NOMO-1 treated with DMSO at 0.1 percent for 48 hours (cell line): Measurements from ENCODE around the gene NOL7.

Experiments used
- DNase-seq: peaks from one replicate; lab custom pipeline; 2025; ENCODE audit not compliant: unreplicated experiment; lab: John Stamatoyannopoulos, UW

Gene NOL7

DNA sequence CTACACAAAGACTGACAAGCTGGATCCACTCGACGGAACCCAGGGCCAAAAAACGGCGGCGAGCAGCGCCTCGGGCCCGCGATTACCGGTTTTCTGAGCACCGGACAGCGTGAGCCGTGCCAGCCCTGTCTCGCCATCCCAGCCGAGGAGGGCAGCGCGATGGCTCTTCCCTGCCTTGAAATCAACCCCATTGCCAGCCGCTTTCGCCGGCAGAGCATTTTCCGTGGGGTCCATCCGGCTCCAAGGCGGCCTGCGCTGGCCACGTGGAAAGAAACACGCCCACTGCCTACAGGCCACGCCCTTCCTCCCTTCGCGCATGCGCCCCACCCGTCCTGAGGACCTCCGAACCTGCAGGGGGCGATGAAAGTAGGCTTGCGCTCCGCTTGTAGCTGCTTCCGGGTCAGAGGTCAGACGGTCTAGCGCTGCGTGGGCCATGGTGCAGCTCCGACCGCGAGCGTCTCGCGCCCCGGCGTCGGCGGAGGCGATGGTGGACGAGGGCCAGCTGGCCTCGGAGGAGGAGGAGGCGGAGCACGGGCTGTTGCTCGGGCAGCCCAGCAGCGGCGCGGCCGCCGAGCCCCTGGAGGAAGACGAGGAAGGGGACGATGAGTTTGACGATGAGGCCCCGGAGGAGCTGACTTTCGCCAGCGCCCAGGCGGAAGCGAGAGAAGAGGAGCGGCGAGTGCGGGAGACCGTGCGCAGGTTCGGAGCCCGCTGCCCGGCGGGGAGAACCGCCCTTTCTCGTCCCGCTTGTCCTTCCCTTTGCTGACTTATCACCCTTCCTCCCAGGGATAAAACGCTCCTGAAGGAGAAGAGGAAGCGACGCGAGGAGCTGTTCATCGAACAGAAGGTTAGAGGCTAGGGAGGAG, at the start of gene NOL7:
Gene NOL7, plus strand, starts transcription at position 410 of the 866 bp plus-strand sequence. Its CDS starts 24 bp downstream, at position 434.
- DNase-seq, result peak; percentile 94

DNA sequence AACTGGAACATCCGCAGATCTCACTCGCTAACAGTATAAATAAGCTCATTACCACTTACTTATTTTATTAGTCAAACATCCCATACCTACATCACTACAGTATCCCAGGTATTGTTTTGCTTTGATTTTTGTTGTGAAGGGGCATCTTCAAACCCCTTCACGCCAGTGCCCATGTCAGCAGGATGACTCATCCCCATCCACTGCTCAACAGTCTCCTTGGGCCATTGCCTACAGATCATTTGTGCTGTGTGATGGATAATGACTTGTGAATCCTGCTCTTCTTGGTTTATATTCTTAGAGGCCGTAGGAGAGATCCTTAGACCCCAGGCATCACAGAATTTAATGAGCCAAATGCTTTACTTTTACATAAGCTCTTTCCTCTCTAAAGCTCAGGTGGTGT, 49.2 kb upstream of the NOL7 start:
- no peak for DNase-seq

DNA sequence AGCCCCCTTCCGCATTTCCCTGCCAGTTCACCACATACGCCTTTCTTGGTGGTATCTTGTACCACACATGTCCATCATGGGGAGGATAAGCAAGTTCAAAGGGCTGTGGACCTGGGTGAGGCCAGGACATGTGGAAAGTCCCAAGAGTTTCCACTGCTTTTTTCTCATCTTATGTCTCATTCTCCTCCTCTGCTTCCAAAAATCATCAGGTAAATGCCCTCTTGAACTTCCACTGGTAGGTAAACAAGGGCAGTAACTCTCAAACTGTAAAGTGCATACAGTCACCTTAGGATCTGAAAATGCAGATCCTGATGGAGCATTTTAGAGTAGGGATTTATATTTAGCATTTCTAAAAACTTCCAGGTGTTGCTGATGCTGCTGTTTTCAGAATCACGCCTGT, 48.6 kb upstream of the NOL7 start:
- DNase-seq, result no peak

DNA sequence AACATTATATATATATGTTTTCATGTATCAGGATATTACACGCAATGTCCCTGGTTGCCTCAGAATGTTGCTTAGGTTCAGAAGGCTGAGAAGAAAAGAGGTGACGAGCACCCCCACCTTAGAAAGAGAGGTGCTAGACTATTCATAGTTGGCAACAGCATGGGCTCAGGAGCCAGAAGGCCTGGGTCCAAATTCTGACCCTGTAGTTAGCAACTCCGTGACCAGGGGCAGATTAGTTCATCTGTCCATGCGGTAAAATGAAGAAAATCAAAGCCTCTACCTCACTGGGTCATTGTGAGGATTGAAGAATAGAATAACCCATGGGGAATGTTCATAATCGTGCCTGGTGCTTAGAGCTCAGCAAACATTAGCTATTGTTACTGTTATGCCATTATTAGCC, 46.2 kb upstream of the NOL7 start:
- DNase-seq, result no peak

DNA sequence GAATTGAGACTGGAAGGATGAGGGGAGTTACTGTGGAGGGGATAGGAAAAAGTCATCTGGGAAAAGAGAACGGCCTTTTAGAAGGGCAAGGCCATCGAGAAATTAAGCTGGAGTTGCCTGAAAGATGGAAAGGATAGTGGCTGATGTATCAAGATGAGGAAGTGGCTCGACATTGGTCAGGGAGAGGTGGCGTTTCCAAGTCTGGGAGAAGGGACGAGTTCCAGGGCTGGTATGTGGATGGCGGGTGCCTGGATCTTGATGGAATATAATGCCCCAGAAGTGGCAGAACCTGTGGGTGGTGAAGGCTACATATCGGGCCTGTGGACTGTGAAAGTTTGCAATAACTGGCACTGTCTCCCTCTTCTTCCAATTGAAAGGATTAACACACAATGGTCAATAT, 42.9 kb upstream of the NOL7 start:
- DNase-seq, result no peak

DNA sequence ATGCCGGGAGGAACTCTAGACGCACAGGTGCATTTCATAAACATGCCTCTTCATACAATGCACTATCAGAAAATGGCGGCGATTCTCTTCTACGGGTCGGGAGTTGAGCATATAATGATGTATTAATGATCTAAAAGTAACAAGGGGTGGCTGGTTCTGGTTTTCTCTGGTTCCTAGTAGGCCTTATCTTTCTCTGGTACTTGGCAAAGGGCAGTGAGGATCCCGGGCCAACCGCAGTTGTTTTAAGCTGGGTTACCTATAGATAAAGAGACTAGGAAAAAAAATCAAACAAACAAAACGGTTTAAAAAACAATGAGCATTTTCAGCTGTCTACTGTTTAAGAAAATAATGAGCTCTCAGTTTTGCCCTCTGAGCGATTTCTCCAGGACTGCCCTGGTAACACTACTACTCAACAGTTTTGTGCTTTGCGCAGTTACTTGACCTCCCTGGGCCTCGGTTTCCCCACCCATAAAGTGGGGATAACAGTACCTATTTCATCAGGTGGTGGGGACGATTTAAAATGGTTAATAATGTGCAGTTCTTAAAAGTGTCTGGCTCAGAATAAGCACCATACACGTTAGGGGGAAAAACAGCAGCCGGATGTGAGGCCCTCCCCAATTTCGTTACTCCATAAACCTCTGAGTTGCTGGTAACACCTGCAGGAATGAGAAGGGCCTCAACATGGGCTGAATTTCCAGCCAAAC, 42.0 kb upstream of the NOL7 start:
- no peak for DNase-seq

DNA sequence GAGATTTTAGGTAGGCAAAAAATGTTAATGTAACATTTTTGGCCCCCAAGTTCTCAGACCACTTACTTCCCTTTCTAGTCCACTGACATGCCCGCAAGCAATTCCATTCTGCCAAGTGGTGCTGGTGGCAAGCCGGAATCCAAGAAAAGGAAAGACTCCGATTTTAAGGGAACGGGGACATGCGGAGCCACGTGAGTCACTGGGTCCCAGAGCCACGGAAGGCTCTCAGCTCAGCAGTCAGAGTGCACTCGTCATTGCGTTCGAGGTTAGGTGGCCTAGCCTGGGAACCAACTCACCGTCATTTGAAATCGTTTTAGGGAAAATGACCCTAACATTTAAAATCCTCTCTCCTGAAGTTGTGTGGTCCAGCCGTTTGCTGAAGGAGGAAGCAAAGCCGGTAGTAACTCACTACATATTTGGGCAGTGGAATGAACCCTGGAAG, 41.4 kb upstream of the NOL7 start:
- DNase-seq, result peak; percentile 38

DNA sequence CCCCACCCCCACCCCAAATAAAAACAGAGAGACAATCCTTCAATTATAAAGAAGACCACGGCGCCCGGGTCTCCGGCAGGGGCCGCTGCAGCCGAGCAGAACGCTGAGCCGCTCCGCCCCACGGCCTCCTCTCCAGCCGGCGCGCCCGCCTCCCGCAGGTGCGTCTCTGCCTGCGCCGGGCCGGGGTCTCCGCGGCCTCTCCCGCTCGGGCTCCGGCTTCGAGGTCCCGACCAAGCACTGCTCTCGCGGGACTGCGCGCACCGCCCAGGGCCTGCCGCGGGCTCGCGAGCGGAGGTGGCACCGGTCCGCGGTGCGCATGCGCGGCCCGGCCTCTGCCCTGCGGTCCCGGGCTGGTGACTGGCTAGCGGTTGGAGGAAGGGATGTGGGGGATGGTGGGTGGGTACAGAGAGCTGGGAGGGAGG, 41.0 kb upstream of the NOL7 start:
- DNase-seq, result peak; percentile 88

DNA sequence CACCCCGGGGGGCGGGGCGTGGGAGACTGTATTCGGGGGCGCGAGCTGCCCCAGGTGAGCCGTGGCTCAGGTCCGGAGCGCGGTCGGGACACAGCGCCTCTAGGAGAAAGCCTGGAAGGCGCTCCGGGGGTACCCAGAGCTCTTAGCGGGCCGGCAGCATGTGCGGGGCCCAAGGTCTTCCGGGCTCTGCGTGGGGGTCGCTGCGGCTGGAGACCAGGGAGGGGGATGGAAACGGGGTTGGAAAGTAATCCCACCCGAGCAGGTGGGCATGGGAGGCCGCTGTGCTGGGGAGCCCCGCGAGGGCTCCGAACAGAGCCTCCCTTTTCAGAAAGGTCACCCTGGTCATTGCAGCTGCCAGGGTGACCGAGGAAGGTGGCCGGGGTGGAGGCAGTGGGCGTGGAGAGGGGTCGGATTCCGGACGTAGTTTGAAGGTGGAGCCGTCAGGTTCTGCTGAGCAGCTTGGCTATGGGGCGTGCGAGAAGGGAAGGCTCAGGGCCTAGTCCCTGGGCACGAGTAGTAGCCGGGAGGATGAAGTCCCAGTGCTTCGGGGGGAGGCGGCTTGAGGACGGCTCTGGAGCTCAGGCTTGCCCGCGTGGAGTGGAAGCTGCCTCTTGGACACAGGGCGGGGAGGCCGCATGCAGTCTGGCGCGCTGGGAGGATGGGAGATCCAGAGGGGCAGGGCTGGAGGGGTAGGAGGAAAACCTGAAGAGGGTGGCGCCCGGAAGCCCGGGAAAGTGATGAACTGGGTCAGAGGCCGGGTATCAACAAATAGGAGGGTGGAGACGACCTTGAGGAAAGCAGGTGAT, 40.4 kb upstream of the NOL7 start, which contains the start of gene SIRT5:
Gene SIRT5, plus strand, starts transcription at position 31 of the 806 bp plus-strand sequence. CDS start 9,510 bp downstream, outside the sequence.
- DNase-seq, result peak; percentile 83

DNA sequence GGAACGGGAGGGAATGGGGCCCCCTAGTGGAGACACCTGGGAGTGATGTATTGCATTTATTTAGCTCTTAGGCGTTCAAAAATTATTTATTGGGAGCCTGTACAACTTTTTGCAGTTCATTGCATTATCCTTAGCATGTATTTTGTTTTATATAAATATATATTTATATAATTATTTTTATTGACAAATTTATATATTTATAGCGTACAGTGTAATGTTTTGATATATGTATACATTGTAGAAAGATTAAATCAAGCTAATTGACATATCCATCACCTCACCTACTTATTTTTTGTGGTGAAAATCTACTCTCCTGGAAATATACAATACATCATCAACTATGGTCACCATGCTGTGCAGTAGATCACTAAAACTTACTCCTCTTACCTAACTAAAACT, 39.8 kb upstream of the NOL7 start:
- DNase-seq, result no peak

DNA sequence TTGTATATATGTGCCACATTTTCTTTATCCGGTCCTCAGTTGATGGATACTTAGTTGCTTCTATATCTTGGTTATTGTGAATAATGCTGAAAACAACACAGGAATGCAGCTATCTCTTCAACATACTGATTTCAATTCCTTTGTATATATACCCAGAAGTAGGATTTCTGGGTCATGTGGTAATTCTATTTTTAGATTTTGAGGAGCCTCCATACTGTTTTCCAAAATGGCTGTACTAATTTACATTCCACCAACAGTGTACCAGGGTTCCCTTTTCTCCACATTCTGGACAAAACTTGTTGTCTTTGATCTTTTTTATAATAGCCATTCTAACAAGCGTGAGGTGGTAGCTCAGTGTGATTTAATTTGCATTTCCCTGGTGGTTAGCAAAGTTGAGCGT, 39.1 kb upstream of the NOL7 start:
- DNase-seq, result no peak

DNA sequence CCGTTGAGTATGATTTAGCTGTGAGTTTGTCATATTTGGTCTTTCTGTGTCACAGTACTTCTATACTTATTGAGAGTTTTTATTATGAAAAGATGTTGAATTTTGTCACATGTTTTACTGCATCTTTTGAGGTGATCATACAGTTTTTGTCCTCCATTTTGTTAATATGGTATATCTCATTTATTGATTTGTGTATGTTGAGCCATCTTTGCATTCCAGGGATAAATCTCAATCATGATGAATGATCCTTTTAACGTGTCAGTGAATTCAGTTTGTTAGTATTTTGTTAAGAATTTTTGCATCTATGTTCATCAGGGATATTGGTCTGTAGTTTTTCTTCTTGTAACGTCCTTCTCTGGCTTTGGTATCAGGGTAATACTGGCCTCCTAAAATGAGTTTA, 37.2 kb upstream of the NOL7 start:
- no peak for DNase-seq

DNA sequence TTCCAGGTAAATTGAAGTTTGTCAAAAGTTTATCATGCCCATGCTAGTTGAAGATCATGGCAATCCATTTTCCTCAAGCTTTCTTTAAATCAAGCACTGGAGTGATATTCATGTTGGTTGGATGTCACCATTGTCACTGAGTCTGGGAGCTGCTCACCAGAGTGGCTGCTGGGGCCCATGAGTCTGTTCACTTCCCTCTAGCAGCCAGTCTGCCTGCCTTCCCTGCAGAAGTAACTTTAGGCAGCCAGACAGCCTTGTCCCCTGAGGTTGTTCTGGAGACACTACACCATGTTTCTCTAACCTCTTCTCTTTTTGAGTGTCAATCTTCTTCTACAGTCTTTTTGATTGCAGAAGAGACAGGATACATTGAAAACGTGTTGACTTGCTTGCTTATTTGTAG, 35.2 kb upstream of the NOL7 start:
- no peak for DNase-seq

DNA sequence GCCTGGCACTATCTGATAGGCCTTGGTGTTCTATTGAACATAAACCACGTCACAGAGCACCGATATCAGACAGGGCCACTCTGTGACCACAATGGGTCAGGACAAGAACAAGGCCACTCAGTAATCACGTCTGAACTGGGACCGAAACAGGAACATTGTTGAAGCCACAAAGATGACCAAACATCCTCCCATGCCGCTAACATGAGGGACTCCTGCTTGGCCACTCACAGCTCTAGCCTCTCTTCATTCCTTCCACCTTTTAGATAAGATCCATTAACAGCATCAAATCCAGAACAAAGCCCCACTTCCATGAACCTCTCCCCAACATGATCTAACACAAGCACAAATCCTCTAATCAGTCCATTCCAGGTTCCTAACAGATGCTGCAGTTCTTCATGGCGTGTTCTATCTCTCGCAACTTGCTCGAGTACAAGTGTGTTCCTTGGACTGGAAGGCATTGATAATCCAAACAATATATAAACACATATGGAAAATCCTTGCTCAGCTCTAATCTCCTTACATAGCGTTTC, 33.4 kb upstream of the NOL7 start:
- DNase-seq, result no peak

DNA sequence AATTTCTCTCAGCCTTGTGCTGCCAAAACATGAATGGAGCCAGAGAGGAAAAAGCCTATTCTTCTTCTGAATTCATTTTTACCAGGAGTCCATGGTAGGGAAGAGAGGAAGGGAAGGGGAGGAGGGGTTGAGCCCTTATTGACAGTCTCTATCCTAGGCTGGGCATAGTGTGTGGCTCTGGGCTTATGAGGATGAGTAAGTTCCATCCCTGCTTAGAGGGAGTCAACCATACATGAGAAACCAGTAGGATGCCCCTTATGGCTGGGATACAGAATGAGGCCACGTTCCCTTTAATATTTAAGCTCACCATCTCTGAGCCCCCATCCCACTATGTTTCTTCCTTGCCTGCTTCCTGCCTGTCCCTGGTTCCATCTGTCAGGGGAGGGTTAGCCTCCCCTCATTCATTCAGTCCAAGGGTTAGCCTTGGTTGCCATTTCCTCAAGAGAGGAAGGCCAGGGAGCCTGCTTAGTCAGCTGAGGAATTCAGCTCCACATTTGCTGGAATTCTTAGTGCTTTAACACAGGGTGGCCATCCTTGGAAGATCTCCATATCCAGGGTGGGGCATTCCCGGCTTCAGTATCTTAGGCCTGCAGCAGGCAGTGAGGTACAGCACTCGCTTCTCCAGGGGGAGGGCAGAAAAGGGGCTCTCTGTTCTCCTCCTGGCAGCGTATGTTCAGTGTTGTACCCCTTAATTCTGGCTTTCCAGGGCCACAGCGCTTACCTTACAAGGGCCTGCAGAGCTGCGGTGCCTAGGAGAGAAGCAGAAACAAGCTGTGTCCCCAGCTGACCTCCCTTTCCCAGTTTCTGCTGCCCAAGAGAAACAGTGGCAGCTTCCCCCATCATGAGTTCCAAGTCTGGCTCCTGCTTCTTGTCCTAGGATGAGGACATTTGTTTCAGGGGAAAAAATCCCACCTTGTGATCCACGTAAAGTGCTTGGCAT, 28.3 kb upstream of the NOL7 start:
- DNase-seq, result no peak

DNA sequence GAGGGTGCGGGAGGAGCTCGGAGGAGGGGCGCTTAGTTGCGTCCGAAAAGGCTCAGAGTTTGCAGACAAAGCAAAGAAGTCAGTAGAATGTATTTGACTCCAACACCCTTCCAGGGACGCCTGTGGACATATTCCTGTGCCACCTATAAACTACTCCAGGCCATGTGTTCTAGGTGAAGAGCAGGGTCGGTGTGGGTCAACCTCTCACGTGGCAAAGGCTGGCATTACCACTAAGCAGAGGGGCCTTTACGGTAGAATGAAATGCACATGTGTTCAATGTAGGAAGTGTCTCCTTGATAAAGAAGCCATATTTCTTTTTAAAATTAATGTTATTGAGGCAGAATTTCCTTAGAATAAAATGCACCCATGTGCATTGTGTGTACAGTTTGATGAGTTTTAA, 25.3 kb upstream of the NOL7 start:
- no peak for DNase-seq

DNA sequence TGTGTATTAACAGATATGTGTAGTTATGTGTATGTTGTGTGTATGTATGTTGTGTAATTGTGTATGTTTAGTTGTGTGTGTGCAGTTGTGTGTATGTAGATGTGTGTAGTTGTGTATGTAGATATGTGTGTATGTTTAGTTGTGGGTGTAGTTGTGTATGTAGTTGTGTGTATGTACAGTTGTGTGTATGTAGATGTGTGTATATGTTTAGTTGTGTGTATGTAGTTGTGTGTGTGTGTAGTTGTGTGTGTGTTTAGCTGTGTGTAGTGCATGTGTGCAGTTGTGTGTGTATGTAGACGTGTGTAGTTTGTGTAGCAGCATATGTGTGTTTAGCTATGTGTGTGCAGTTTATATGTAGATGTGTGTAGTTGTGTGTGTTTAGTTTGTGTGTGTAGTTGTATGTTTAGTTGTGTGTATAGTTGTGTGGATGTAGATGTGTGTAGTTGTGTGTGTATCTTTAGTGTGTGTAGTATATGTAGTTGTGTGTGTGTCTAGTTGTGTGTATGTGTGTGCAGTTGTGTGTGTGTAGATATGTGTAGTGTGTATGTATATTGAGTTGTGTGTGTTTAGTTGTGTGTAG, 24.5 kb upstream of the NOL7 start:
- no peak for DNase-seq

DNA sequence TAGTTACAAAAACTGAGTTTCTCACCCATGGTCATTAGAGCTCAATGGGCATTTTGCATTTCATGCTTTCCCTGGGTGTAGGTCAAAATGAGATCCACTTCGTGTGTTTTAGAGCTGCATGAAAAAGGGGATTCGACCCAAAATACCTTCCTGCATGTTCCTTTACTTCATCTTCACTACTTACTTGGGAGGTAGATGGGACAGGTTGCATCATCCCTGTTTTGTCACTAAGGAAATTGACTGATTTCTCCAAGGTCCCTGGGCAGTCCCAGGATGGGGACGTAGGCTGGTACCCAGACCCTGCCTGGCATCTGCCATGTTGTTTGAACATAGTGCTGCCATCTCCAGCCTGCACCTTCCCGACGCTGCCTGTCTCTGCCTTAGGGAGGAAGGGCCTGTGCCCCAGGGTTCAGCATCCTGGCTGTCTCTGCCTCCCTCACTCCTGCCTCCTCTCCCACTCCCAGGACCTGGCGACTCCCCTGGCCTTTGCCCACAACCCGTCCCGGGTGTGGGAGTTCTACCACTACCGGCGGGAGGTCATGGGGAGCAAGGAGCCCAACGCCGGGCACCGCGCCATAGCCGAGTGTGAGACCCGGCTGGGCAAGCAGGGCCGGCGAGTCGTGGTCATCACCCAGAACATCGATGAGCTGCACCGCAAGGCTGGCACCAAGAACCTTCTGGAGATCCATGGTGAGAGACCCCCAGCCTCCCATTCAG, 23.8 kb upstream of the NOL7 start:
- no peak for DNase-seq

DNA sequence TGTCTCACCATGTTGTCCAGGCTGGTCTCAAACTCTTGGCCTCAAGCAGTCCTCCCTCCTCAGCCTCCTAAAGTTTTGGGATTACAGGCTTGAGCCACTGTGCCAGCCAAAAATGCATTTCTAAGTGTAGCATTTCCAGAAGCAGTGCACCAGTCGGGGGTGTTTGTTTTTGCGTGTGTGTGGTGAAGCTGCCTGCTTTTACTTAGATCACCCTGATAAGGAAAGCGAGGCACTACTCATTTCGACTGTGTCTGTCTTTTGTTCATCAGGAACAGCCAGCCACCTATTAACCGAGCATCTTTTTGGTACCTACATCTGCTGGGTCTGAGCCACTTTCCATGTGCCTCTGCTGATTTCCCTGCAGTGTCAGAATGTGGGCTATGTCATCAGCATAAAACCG, 22.0 kb upstream of the NOL7 start:
- DNase-seq, result no peak
